ENCODE measurements around the gene PLS1. TPM values are rescaled to one million over a fixed set of nuclear protein-coding genes. Genes with fewer than 3 reads are reported as not detected.

Gene PLS1
- total and polyA plus RNA-seq, 2 donors from 2014 or later: 10.7 to 51.4 TPM

GRCh38 chr3:142664819-142665218, 68.6 kb downstream of the PLS1 start:
- FAIRE-seq: no peak
- Histone ChIP-seq H3K4me3 (ENCODE audit: low read length in 3 of 3) (peak overlapping the region in 1 of 3 donors; percentile 15), H3K4me1 (ENCODE audit: control insufficient read depth in 2 of 3, insufficient read depth in 2 of 3, low read depth in 1 of 3, low read length in 3 of 3) (no peaks in the 10 kb centered on the region), H3K27ac (ENCODE audit: low read depth in 2 of 2, low read length in 2 of 2) (no peak overlapping the region), H3K9me3 (ENCODE audit: control insufficient read depth in 2 of 3, insufficient read depth in 1 of 3, low read length in 3 of 3) (no peaks in the 10 kb centered on the region), H3K27me3 (ENCODE audit: control insufficient read depth, insufficient read depth, low read length) (no peaks in the 10 kb centered on the region), H3K36me3 (ENCODE audit: control insufficient read depth in 2 of 3, insufficient read depth in 3 of 3, low read length in 3 of 3) (no peaks in the 10 kb centered on the region), H3K9ac (ENCODE audit: low read length in 3 of 3) (no peak overlapping the region)
- DNase-seq: no peak
- intact Hi-C loops (cut with DNase I): no loop called here
- TF ChIP-seq, protein P1, sequence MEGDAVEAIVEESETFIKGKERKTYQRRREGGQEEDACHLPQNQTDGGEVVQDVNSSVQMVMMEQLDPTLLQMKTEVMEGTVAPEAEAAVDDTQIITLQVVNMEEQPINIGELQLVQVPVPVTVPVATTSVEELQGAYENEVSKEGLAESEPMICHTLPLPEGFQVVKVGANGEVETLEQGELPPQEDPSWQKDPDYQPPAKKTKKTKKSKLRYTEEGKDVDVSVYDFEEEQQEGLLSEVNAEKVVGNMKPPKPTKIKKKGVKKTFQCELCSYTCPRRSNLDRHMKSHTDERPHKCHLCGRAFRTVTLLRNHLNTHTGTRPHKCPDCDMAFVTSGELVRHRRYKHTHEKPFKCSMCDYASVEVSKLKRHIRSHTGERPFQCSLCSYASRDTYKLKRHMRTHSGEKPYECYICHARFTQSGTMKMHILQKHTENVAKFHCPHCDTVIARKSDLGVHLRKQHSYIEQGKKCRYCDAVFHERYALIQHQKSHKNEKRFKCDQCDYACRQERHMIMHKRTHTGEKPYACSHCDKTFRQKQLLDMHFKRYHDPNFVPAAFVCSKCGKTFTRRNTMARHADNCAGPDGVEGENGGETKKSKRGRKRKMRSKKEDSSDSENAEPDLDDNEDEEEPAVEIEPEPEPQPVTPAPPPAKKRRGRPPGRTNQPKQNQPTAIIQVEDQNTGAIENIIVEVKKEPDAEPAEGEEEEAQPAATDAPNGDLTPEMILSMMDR (IDR thresholded peaks at IDR 0.05; ENCODE audit: borderline replicate concordance, extremely low read depth, insufficient read depth): no peak

GRCh38 chr3:142670120-142670519, 73.9 kb downstream of the PLS1 start:
- TF ChIP-seq, protein P1 (IDR thresholded peaks at IDR 0.05; ENCODE audit: borderline replicate concordance, extremely low read depth, insufficient read depth): no peak
- DNase-seq: no peak
- Histone ChIP-seq H3K9ac (ENCODE audit: low read length in 3 of 3) (no peak overlapping the region), H3K9me3 (ENCODE audit: control insufficient read depth in 2 of 3, insufficient read depth in 1 of 3, low read length in 3 of 3) (no peaks in the 10 kb centered on the region), H3K27ac (ENCODE audit: low read depth in 2 of 2, low read length in 2 of 2) (no peak overlapping the region), H3K36me3 (ENCODE audit: control insufficient read depth in 2 of 3, insufficient read depth in 3 of 3, low read length in 3 of 3) (no peaks in the 10 kb centered on the region), H3K4me1 (ENCODE audit: control insufficient read depth in 2 of 3, insufficient read depth in 2 of 3, low read depth in 1 of 3, low read length in 3 of 3) (no peaks in the 10 kb centered on the region), H3K4me3 (ENCODE audit: low read length in 3 of 3) (no peak overlapping the region), H3K27me3 (ENCODE audit: control insufficient read depth, insufficient read depth, low read length) (no peaks in the 10 kb centered on the region)
- intact Hi-C loops (cut with DNase I): no loop called here
- no peak for FAIRE-seq

DNA sequence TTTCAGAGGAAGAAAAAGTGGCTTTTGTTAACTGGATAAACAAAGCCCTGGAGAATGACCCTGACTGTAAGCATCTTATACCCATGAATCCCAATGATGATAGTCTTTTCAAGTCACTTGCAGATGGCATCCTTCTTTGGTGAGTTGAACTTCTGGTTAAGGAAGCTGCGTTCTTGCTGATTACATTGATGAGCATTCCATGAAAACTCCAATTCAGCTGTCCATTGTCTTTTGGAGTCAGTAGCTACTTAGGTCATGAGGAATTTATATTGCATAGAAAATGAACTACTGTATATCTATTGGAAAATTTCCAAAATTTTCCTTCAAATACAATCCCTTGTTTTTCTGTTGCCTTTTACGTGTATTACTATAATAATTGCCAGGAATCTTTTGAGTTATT, 80.0 kb downstream of the PLS1 start:
- no peak overlapping the region for H3K4me3 ChIP-seq (ENCODE audit: low read length in 3 of 3)
- no peak for FAIRE-seq
- TF ChIP-seq, protein P1 (IDR thresholded peaks at IDR 0.05; ENCODE audit: borderline replicate concordance, extremely low read depth, insufficient read depth): no peak
- no peak overlapping the region for H3K27ac ChIP-seq (ENCODE audit: low read depth in 2 of 2, low read length in 2 of 2)
- H3K36me3 ChIP-seq (ENCODE audit: control insufficient read depth in 2 of 3, insufficient read depth in 3 of 3, low read length in 3 of 3): no peaks in the 10 kb centered on the region
- H3K27me3 ChIP-seq (ENCODE audit: control insufficient read depth, insufficient read depth, low read length): no peaks in the 10 kb centered on the region
- no peaks in the 10 kb centered on the region for H3K4me1 ChIP-seq (ENCODE audit: control insufficient read depth in 2 of 3, insufficient read depth in 2 of 3, low read depth in 1 of 3, low read length in 3 of 3)
- no peak for DNase-seq
- intact Hi-C loops (cut with DNase I): no loop called here
- no peaks in the 10 kb centered on the region for H3K9me3 ChIP-seq (ENCODE audit: control insufficient read depth in 2 of 3, insufficient read depth in 1 of 3, low read length in 3 of 3)
- H3K9ac ChIP-seq (ENCODE audit: low read length in 3 of 3): no peak overlapping the region

DNA sequence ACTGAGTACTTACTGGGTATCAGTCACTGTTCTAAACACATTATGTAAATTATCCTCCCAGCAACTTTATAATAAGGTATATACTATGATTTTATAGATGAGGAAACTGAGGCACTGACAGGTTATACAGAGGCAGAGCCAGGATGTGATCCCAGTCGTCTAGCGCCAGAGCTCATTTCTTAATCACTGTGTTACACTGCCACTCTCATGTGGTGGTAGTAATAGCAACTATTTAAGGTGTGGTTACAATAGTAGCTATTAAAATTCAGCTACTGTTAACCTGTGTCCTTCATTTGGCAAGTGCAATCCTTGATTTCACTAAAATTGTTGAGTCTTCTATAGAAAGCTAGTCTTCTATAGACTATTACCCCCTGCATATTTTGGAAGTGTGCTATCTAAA, 84.5 kb downstream of the PLS1 start:
- H3K9ac ChIP-seq (ENCODE audit: low read length in 3 of 3): no peak overlapping the region
- no peak for FAIRE-seq

More for the DNA sequence above, 84.5 kb downstream of the PLS1 start:
- Histone ChIP-seq H3K27me3 (ENCODE audit: control insufficient read depth, insufficient read depth, low read length) (no peaks in the 10 kb centered on the region), H3K27ac (ENCODE audit: low read depth in 2 of 2, low read length in 2 of 2) (no peak overlapping the region), H3K4me1 (ENCODE audit: control insufficient read depth in 2 of 3, insufficient read depth in 2 of 3, low read depth in 1 of 3, low read length in 3 of 3) (no peaks in the 10 kb centered on the region), H3K4me3 (ENCODE audit: low read length in 3 of 3) (no peak overlapping the region), H3K9me3 (ENCODE audit: control insufficient read depth in 2 of 3, insufficient read depth in 1 of 3, low read length in 3 of 3) (no peaks in the 10 kb centered on the region), H3K36me3 (ENCODE audit: control insufficient read depth in 2 of 3, insufficient read depth in 3 of 3, low read length in 3 of 3) (no peaks in the 10 kb centered on the region)
- TF ChIP-seq, protein P1 (IDR thresholded peaks at IDR 0.05; ENCODE audit: borderline replicate concordance, extremely low read depth, insufficient read depth): peak; percentile 47
- DNase-seq: no peak
- intact Hi-C loops (cut with DNase I): no loop called here
